OCI-LY1 (cell line): ENCODE data around the gene CD38.

Experiments
- H2AFZ ChIP-seq: fragments of 200-600 bp; sonication (generic), shearing (Covaris generic); 2 replicates; pipeline ENCODE4 v1.6.0; 2014; ENCODE audit warnings: antibody characterized with exemption, mild to moderate bottlenecking, low read length
- H3F3A ChIP-seq: fragments of 200-600 bp; sonication (generic), shearing (Covaris generic); 2 replicates; pipeline ENCODE4 v1.6.0; 2014; ENCODE audit warnings: mild to moderate bottlenecking, antibody characterized with exemption, low read length, moderate library complexity; ENCODE audit not compliant: insufficient read depth
- H3K27ac ChIP-seq: fragments of 200-600 bp; sonication (generic); 2 replicates; pipeline ENCODE4 v1.5.1; 2014; ENCODE audit warnings: low read length, mixed run types, mild to moderate bottlenecking, low read depth; ENCODE audit not compliant: poor library complexity, severe bottlenecking
- H3K27me3 ChIP-seq: fragments of 200-600 bp; sonication (generic); 2 replicates; pipeline ENCODE4 v1.6.0; 2014; ENCODE audit warnings: antibody characterized with exemption, mild to moderate bottlenecking, low read length, moderate library complexity; ENCODE audit not compliant: insufficient read depth
- H3K36me3 ChIP-seq: fragments of 200-600 bp; sonication (generic); 2 replicates; pipeline ENCODE4 v1.6.1; 2014; ENCODE audit warnings: mild to moderate bottlenecking, antibody characterized with exemption, low read length, moderate library complexity, mixed read lengths; ENCODE audit not compliant: insufficient read depth
- H3K4me1 ChIP-seq: fragments of 200-600 bp; sonication (generic); 2 replicates; pipeline ENCODE4 v1.5.1; 2014; ENCODE audit warnings: mild to moderate bottlenecking, low read length, moderate library complexity; ENCODE audit not compliant: insufficient read depth, severe bottlenecking
- H3K4me2 ChIP-seq: fragments of 200-600 bp; sonication (generic), shearing (Covaris generic); 2 replicates; pipeline ENCODE4 v1.6.1; 2014; ENCODE audit warnings: low read length
- H3K4me3 ChIP-seq: fragments of 200-600 bp; sonication (generic); 2 replicates; pipeline ENCODE4 v1.5.1; 2014; ENCODE audit warnings: low read length, low read depth, mild to moderate bottlenecking, mixed read lengths; ENCODE audit not compliant: poor library complexity, severe bottlenecking
- H3K79me2 ChIP-seq: fragments of 200-600 bp; shearing (Covaris generic); 2 replicates; pipeline ENCODE4 v1.6.1; 2016; ENCODE audit warnings: mixed run types, low read length, mixed read lengths; ENCODE audit not compliant: insufficient read depth
- H3K9ac ChIP-seq: fragments of 200-600 bp; sonication (generic), shearing (Covaris generic); 2 replicates; pipeline ENCODE4 v1.6.1; 2014; ENCODE audit warnings: mild to moderate bottlenecking, low read length, mixed read lengths
- H3K9me2 ChIP-seq: fragments of 200-600 bp; sonication (generic), shearing (Covaris generic); 2 replicates; pipeline ENCODE4 v1.6.1; 2014; ENCODE audit warnings: low read depth, mild to moderate bottlenecking, low read length, mixed read lengths
- H3K9me3 ChIP-seq: fragments of 200-600 bp; shearing (Covaris generic); 2 replicates; pipeline ENCODE4 v1.6.1; 2014; ENCODE audit warnings: low read length, mixed read lengths
- H4K20me1 ChIP-seq: fragments of 200-600 bp; sonication (generic), shearing (Covaris generic); 2 replicates; pipeline ENCODE4 v1.6.0; 2016; ENCODE audit warnings: mild to moderate bottlenecking, low read length; ENCODE audit not compliant: insufficient read depth
- EZH2 ChIP-seq: fragments of 200-600 bp; sonication (generic), shearing (Covaris generic); IDR thresholded peaks from 2 replicates; pipeline ENCODE4 v1.8.0; 2017; ENCODE audit warnings: borderline replicate concordance, mixed run types, mild to moderate bottlenecking, antibody characterized with exemption, low read length, moderate library complexity, mixed read lengths
- TF ChIP-seq, protein P1 (sequence below): fragments of 200-600 bp; sonication (generic), shearing (Covaris generic); IDR thresholded peaks from 2 replicates; pipeline ENCODE4 v1.5.1; 2017; ENCODE audit warnings: mild to moderate bottlenecking, antibody characterized with exemption, low read length, moderate library complexity, mixed read lengths

Gene CD38

DNA sequence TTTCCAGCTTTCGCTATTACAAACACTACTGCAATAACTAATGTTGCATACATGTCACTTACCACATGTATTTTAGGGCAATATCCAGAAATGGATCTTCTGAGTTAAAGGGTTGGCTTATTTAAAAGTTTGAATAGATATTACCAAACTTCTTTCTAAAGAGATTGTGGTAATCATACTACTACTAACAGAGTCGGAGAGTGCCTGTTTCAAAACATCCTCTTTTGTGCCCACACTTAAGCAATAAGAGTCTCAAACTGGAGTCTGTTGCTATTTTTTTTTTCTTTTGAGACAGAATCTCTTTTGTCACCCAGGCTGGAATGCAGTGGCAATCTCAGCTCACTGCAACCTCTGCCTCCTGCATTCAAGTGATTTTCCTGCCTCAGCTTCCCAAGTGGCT is 124.6 kb downstream of the CD38 start:
- Histone ChIP-seq H3K4me1 (no peaks in the 10 kb centered on the region), H3K9ac (no peak overlapping the region), H3F3A (no peaks in the 10 kb centered on the region), H3K9me2 (no peaks in the 10 kb centered on the region), H3K79me2 (no peaks in the 10 kb centered on the region), H3K4me2 (no peak overlapping the region), H3K27ac (no peak overlapping the region), H4K20me1 (no peaks in the 10 kb centered on the region), H3K4me3 (no peak overlapping the region), H3K27me3 (no peaks in the 10 kb centered on the region), H2AFZ (no peak overlapping the region), H3K36me3 (no peaks in the 10 kb centered on the region), H3K9me3 (no peaks in the 10 kb centered on the region)
- TF ChIP-seq, protein P1, sequence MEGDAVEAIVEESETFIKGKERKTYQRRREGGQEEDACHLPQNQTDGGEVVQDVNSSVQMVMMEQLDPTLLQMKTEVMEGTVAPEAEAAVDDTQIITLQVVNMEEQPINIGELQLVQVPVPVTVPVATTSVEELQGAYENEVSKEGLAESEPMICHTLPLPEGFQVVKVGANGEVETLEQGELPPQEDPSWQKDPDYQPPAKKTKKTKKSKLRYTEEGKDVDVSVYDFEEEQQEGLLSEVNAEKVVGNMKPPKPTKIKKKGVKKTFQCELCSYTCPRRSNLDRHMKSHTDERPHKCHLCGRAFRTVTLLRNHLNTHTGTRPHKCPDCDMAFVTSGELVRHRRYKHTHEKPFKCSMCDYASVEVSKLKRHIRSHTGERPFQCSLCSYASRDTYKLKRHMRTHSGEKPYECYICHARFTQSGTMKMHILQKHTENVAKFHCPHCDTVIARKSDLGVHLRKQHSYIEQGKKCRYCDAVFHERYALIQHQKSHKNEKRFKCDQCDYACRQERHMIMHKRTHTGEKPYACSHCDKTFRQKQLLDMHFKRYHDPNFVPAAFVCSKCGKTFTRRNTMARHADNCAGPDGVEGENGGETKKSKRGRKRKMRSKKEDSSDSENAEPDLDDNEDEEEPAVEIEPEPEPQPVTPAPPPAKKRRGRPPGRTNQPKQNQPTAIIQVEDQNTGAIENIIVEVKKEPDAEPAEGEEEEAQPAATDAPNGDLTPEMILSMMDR = no peak
- TF ChIP-seq EZH2 = no peak
